Posterior cingulate gyrus (tissue), 11 donors: ENCODE results near the gene CDK11B.
"Not testable (repeated sequence)": the region's sequence is repeated elsewhere in the genome, so short reads cannot be mapped to it uniquely, and the experiment has no call there.

Source experiments
- DNase-seq, 10 donors: peaks; one replicate each; pipeline versions ENCODE4 v3.0.0 to v3.0.0-alpha.2; 2020 to 2021; ENCODE audit warnings: mixed read lengths in 3 of 10
- intact Hi-C: fragments of 100-400 bp; cut with DNase I; formaldehyde crosslinking; loops from one replicate; pipeline ENCODE4 v1.15.1; 2023

The CDK11B gene

GRCh38 chr1:1684031-1684681, 25.4 kb upstream of the CDK11B start:
- DNase-seq: peak in 3 of 10 donors; percentile 55 to 62 (median 62)
- intact Hi-C loops: no loop called here

GRCh38 chr1:1683104-1683905, 24.5 kb upstream of the CDK11B start:
- DNase-seq: peak in 1 of 10 donors; percentile 54
- intact Hi-C loops: no loop called here

- peak in 7 of 10 donors; percentile 13 to 89 (median 41) for DNase-seq
- intact Hi-C loops: no loop called here
These were observed 22.1 kb upstream of the CDK11B start for GRCh38 chr1:1680912-1681273.

GRCh38 chr1:1680031-1680911, 21.5 kb upstream of the CDK11B start:
- intact Hi-C loops: no loop called here
- DNase-seq: peak in 2 of 10 donors; percentile 48 to 73

DNA sequence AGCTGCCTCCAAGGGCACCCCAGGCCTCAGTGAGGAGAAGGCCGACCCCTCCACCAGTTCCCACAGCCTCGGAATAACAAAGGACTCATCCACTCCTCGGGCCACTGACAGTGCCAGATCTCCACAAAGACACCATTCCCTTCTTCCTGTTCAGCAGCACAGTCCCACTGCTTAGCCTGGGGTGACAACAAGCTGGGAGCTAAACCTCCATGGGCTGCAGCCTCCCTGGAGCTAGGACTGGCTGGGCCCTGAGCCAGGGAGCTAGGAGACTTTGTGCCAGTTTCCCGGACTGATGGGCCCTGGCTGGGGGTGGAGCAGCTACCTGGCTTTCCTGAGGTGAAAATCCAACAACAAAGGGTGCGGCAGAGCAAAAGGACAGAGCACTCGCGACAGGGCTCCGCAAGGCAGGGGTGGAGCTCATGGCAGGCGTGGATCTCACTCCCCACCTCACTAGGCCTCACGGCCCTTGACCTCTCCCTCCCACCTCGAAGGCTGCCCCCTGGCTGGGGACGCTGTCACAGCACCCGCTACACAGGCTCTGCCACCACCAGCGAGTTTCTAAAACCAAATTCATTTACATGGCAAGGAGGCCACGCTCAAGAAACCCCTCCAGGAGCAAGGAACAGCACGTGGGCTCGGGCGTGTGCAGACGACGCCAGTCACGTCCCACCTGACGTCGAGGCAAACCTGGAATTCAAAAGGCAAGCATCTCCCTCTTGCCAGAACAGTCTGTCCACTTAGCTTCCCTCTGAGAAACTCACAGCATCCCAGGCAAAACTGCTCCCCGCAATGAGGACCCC, 20.0 kb upstream of the CDK11B start:
- intact Hi-C loops: no loop called here
- peak in 3 of 10 donors; percentile 52 to 63 (median 59) for DNase-seq

DNA sequence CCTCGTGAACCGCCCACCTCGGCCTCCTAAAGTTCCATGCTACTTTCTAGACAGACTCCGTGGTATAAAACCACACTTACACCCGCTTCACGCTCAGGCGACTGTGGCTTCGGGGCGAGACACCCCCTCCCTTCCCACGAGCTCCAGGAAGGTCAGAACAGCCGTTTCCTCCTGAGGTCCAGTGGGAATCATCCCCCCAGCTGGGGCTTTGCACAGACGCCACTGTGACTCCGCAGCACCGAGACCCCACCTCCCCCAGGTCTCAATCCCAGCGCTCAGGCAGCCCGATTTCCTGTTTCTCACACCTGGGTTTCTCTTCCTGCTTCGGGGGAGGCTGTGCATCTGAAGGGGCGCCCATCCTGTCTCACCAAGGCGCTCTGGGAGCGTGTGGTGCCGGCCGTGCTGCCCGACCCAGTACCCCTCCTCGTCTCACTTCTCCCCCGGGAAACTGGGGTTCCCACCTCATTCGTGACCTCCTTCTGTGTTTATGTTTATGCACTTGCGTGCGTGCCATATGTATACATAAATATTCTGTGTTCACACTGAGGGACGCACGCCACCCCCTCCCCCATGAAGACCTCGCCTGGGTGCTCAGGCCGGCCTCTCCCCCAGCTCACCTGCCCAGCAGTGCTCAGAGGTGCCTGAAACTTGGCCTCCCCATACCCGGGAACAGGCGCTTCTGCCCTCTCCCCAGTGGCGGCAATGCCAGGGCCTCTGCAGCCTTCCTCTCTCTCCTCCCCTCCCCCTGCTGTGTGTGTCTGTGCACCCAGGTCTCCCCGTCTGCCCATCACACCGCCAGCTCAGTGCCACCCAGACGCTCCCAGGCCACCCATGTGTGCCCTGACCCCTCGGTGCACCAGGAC, 19.1 kb upstream of the CDK11B start:
- intact Hi-C loops: no loop called here
- peak in 3 of 10 donors; percentile 3 to 73 (median 57) for DNase-seq

DNA sequence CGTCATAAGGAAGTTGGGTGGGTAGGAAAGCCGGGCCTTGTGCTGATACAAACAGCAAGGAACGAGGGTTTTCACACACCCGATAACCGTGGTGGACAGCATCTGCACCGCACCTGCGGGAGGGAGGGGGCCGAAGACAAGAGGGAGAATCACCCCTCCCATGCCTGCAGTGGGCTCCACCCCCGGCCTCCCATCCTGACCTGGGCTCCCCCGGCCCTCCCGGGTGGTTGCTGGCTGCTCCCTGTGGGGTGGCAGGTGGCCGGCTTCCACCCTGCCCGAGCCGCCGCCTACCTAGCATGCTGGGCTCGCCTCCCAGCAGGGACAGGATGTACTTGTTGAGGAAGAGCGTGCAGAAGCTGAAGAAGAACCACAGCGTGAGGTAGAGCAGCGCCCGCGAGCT, 17.3 kb upstream of the CDK11B start:
- DNase-seq: peak in 2 of 10 donors; percentile 17 to 79
- intact Hi-C loops: not testable (repeated sequence)

GRCh38 chr1:1675218-1675617, 16.4 kb upstream of the CDK11B start:
- DNase-seq, intact Hi-C loops: not testable (repeated sequence)

DNA sequence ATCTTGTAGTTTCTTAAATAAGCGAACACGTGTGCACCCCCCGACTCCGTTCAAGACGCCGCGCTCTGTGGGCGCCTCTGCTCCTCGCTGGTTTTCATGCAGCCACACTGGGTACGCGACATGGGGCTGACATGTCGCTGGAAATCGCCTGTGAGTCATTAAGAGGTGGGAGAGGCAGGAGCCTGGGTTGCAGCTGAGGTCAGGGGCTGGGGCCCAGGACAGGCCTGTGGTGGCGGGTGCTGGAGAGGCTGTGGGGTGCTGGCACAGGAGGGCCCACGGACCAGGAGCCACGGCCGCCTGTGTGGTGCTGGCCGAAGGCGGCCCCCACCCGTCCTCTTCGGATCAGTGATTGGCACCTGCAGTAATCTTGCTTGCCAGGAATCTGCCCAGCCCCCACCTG, 16.0 kb upstream of the CDK11B start:
- peak in 2 of 10 donors; percentile 19 to 66 for DNase-seq
- intact Hi-C loops: not testable (repeated sequence)

- peak in 2 of 10 donors; percentile 49 to 70 for DNase-seq
- intact Hi-C loops: no loop called here
These were observed 13.6 kb upstream of the CDK11B start for GRCh38 chr1:1672181-1672965.

- peak in 2 of 10 donors; percentile 74 to 75 for DNase-seq
- intact Hi-C loops: no loop called here
These were observed 12.7 kb upstream of the CDK11B start for GRCh38 chr1:1671365-1672119.

- DNase-seq: peak in 3 of 10 donors; percentile 23 to 50 (median 44)
- intact Hi-C loops: no loop called here
These were observed 12.1 kb upstream of the CDK11B start for GRCh38 chr1:1670866-1671265.

DNA sequence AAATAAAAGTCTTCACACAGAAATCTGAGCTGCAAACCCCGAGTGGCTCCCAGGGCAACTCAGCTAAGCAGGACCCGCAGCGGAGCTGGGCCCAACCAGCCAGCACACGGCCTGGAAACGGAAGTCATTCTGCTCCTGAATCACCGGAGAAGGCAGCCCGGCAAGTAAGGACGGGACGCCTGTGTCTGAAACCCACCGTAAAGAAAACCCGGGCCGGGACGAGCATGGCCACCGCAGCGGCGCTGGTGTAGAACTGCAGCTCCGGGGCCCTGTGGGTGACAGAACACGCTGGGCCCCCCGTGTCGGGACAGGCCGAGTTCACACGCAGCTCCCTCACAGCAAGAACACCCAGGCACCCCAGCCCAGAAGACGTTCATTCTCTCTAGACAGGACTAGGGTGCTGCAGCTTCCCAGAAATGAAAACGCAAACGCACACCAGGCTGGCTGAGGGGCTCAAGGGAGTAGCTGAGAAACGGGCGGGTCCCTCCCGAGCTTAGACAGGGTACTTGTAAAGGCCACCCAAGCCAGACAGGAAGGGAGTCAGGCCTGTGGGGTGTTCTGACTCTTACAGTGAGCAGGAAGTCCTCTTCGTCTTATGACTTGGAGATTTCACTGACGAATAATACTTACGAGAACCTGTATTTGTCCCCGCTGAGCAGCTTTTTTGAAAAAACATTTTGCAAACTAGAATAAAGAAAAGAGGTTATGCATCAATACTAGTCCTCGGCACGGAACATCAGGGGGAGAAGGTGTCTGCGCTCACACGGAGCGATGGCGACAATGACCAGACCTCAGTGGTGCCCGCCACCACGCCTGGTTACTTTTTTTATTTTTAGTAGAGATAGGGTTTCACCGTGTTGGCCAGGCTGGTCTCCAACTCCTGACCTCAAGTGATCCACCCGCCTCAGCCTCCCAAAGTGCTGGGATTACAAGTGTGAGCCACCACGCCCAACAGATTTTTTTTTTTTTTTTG, 10.9 kb upstream of the CDK11B start:
- DNase-seq: peak in 3 of 10 donors; percentile 18 to 56 (median 42)

DNA sequence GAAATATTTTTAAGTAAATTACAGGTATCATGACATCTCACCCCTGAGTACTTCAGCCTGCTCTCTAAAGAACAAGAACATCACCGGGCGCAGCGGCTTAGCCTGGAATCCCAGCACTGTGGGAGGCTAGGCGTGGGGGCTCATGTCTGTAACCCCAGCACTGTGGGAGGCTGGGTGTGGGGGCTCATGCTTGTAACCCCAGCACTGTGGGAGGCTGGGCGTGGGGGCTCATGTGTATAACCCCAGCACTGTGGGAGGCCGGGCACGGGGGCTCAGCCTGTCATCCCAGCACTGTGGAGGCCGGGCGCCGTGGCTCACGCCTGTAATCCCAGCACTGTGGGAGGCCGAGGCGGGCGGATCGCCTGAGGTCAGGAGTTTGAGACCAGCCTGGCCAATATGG, 7.7 kb upstream of the CDK11B start:
- DNase-seq: peak in 3 of 10 donors; percentile 20 to 61 (median 41)
- intact Hi-C loops: no loop called here

More for the DNA sequence above, 10.9 kb upstream of the CDK11B start:
- intact Hi-C loops: no loop called here

GRCh38 chr1:1665815-1666251, 7.0 kb upstream of the CDK11B start:
- DNase-seq: peak in 3 of 10 donors; percentile 55 to 71 (median 62)
- intact Hi-C loops: no loop called here
